Mesendoderm (in vitro differentiated cells): ENCODE results near the gene WDR33. TPM values are rescaled to one million over a fixed set of nuclear protein-coding genes. Genes with fewer than 3 reads are reported as not detected.

Source experiments
- small RNA-seq: library from polyadenylated mRNA; stranded (forward); fragments of <200 nt; extraction: miRNeasy Mini kit (QIAGEN cat#:217004); gene quantifications from one replicate; pipeline ENCODE3, GENCODE V24; 2013; ENCODE audit not compliant: insufficient read depth

WDR33 gene

Small RNA genes within 50 kb of the gene (small RNA-seq; reads per million reads assigned to genes)
- gene RF00017 (not detected), gene RF00019 (not detected), gene RNU6-395P (not detected), gene RNY4P7 (not detected)
